HG03139 (cell line): ENCODE data around the gene RNF13.
"Not testable (repeated sequence)": the region's sequence is repeated elsewhere in the genome, so short reads cannot be mapped to it uniquely, and the experiment has no call there.

Experiments used
- ATAC-seq: cut with Tn5 transposase; IDR thresholded peaks from one replicate; pipeline ENCODE4 v1.9.1; 2021; ENCODE audit not compliant: unreplicated experiment

The RNF13 gene

GRCh38 chr3:149839469-149839868 is 26.5 kb downstream of the RNF13 start:
- not testable (repeated sequence) for ATAC-seq

GRCh38 chr3:149839896-149840295 is 26.9 kb downstream of the RNF13 start:
- ATAC-seq = no peak

GRCh38 chr3:149843502-149843901 is 30.5 kb downstream of the RNF13 start:
- no peak for ATAC-seq

GRCh38 chr3:149844091-149844490 is 31.1 kb downstream of the RNF13 start:
- ATAC-seq = no peak

- ATAC-seq = no peak
These were observed 32.7 kb downstream of the RNF13 start for GRCh38 chr3:149845570-149846244.

GRCh38 chr3:149848238-149848637 is 35.2 kb downstream of the RNF13 start:
- ATAC-seq = no peak

- ATAC-seq = no peak
These were observed 35.7 kb downstream of the RNF13 start for GRCh38 chr3:149848688-149849087.

GRCh38 chr3:149850787-149851584 is 38.0 kb downstream of the RNF13 start:
- no peak for ATAC-seq

- ATAC-seq = no peak
These were observed 45.9 kb downstream of the RNF13 start for GRCh38 chr3:149858911-149859310.

- no peak for ATAC-seq
These were observed 47.9 kb downstream of the RNF13 start for GRCh38 chr3:149860881-149861280.

- no peak for ATAC-seq
These were observed 54.5 kb downstream of the RNF13 start for GRCh38 chr3:149867563-149867962.

GRCh38 chr3:149871855-149872254 is 58.8 kb downstream of the RNF13 start:
- ATAC-seq = no peak

GRCh38 chr3:149872589-149872988 is 59.6 kb downstream of the RNF13 start:
- ATAC-seq = no peak

- no peak for ATAC-seq
These were observed 64.7 kb downstream of the RNF13 start for GRCh38 chr3:149877668-149878067.

- peak; percentile 57 for ATAC-seq
These were observed 66.9 kb downstream of the RNF13 start for GRCh38 chr3:149879872-149880271.

GRCh38 chr3:149881879-149882278 is 68.9 kb downstream of the RNF13 start:
- no peak for ATAC-seq

GRCh38 chr3:149883134-149883533 is 70.1 kb downstream of the RNF13 start:
- no peak for ATAC-seq

GRCh38 chr3:149883860-149884259 is 70.8 kb downstream of the RNF13 start:
- not testable (repeated sequence) for ATAC-seq

- not testable (repeated sequence) for ATAC-seq
These were observed 71.8 kb downstream of the RNF13 start for GRCh38 chr3:149884848-149885247.

GRCh38 chr3:149886957-149887356 is 73.9 kb downstream of the RNF13 start:
- ATAC-seq = no peak

GRCh38 chr3:149891621-149892020 is 78.6 kb downstream of the RNF13 start:
- no peak for ATAC-seq

GRCh38 chr3:149892371-149892770 is 79.4 kb downstream of the RNF13 start:
- ATAC-seq = no peak
